Mammary epithelial cell (primary cell): ENCODE measurements around the gene GNG3.

Source experiments
- CTCF ChIP-seq, 2 donors: IDR thresholded peaks in 1 of 2; conservative IDR thresholded peaks in 1 of 2; 2 replicates each; pipeline ENCODE4 v1.5.1; 2011 to 2012; ENCODE audit warnings: inconsistent platforms in 2 of 2, low read length in 2 of 2, mild to moderate bottlenecking in 2 of 2, control low read depth in 1 of 2, low read depth in 1 of 2; ENCODE audit not compliant: insufficient read depth in 1 of 2; ENCODE audit errors: extremely low read depth in 1 of 2
- EZH2 ChIP-seq: IDR thresholded peaks from 2 replicates; pipeline ENCODE4 v1.6.1; 2012; ENCODE audit warnings: low read length, inconsistent platforms, borderline replicate concordance

- TF ChIP-seq CTCF (conservative IDR thresholded peaks at IDR 0.05 in 1 of 2, IDR thresholded peaks at IDR 0.05 in 1 of 2; ENCODE audit: extremely low read depth in 1 of 2, insufficient read depth in 1 of 2, low read depth in 1 of 2, low read length in 2 of 2) (no peak), EZH2 (no peak)
Measured at GRCh38 chr11:62719302-62719978, 12.0 kb downstream of the GNG3 start.
